AG09309 (cell line): ENCODE data around the gene ACVR2A.

Experiments used
- DNase-seq: peaks from one replicate; pipeline ENCODE4 v3.0.0-alpha.2; 2010; ENCODE audit warnings: low read depth
- H3K4me3 ChIP-seq: 2 replicates; pipeline ENCODE4 v1.5.1; 2011; ENCODE audit warnings: mild to moderate bottlenecking, low read depth, low read length, moderate library complexity; ENCODE audit not compliant: control insufficient read depth
- CTCF ChIP-seq: IDR thresholded peaks from 2 replicates; pipeline ENCODE4 v1.5.1; 2011; ENCODE audit warnings: mild to moderate bottlenecking, low read depth, low read length, inconsistent platforms; ENCODE audit not compliant: insufficient read depth, control insufficient read depth; ENCODE audit errors: missing control alignments

ACVR2A gene

GRCh38 chr2:147865560-147865959 lies 20.7 kb downstream of the ACVR2A start:
- DNase-seq: no peak
- TF ChIP-seq CTCF: no peak
- H3K4me3 ChIP-seq: no peak overlapping the region

- DNase-seq: no peak
- H3K4me3 ChIP-seq: no peak overlapping the region
- no peak for TF ChIP-seq CTCF
Observed at GRCh38 chr2:147867050-147867449, 22.2 kb downstream of the ACVR2A start.

- TF ChIP-seq CTCF: no peak
- DNase-seq: no peak
- no peak overlapping the region for H3K4me3 ChIP-seq
Observed at GRCh38 chr2:147869934-147870333, 25.1 kb downstream of the ACVR2A start.

- TF ChIP-seq CTCF: no peak
- no peak for DNase-seq
- no peak overlapping the region for H3K4me3 ChIP-seq
Observed at GRCh38 chr2:147872967-147873366, 28.1 kb downstream of the ACVR2A start.

- no peak overlapping the region for H3K4me3 ChIP-seq
- no peak for DNase-seq
- TF ChIP-seq CTCF: no peak
Observed at GRCh38 chr2:147873859-147874483, 29.1 kb downstream of the ACVR2A start.

GRCh38 chr2:147879846-147880245 lies 35.0 kb downstream of the ACVR2A start:
- no peak for TF ChIP-seq CTCF
- DNase-seq: no peak
- no peak overlapping the region for H3K4me3 ChIP-seq

GRCh38 chr2:147882631-147883030 lies 37.8 kb downstream of the ACVR2A start:
- TF ChIP-seq CTCF: no peak
- DNase-seq: no peak
- H3K4me3 ChIP-seq: no peak overlapping the region
